GM23338 (cell line): ENCODE data around the gene ADAMTS18. TPM values are rescaled to one million over a fixed set of nuclear protein-coding genes. Genes with fewer than 3 reads are reported as not detected.

ENCODE experiments used
- ATAC-seq: fragments of 200-7000 bp; cut with Tn5 transposase; 3 replicates; pipeline ENCODE4 v1.9.1; 2020
- DNase-seq: peaks from one replicate; pipeline ENCODE4 v3.0.0-alpha.2; 2015; ENCODE audit warnings: low spot score
- H2AFZ ChIP-seq: fragments of 200-600 bp; sonication (generic); 2 replicates; pipeline ENCODE4 v1.8.0; 2016; ENCODE audit warnings: antibody characterized with exemption, mild to moderate bottlenecking, moderate library complexity
- H3F3A ChIP-seq: fragments of 200-600 bp; sonication (generic); replicated peaks from 2 replicates; pipeline ENCODE4 v1.8.0; 2017; ENCODE audit warnings: antibody characterized with exemption, mixed run types, low read depth
- H3K27ac ChIP-seq: fragments of 200-600 bp; sonication (generic); 2 replicates; pipeline ENCODE4 v1.6.1; 2016; ENCODE audit warnings: low read depth
- H3K27me3 ChIP-seq: fragments of 200-600 bp; sonication (generic); 2 replicates; pipeline ENCODE4 v1.8.0; 2016; ENCODE audit warnings: mild to moderate bottlenecking, mixed run types, moderate library complexity; ENCODE audit not compliant: insufficient read depth
- H3K36me3 ChIP-seq: fragments of 200-600 bp; sonication (generic); 2 replicates; pipeline ENCODE4 v1.8.0; 2016; ENCODE audit warnings: mild to moderate bottlenecking; ENCODE audit not compliant: insufficient read depth
- H3K4me1 ChIP-seq: fragments of 200-600 bp; sonication (generic); 2 replicates; pipeline ENCODE4 v1.8.0; 2016; ENCODE audit warnings: mild to moderate bottlenecking, moderate library complexity; ENCODE audit not compliant: insufficient read depth
- H3K4me2 ChIP-seq: fragments of 200-600 bp; sonication (generic); 2 replicates; pipeline ENCODE4 v1.7.1; 2017; ENCODE audit warnings: mixed run types
- H3K4me3 ChIP-seq: fragments of 200-600 bp; sonication (generic); 2 replicates; pipeline ENCODE4 v1.6.1; 2016; ENCODE audit warnings: mixed run types
- H3K79me2 ChIP-seq: fragments of 200-600 bp; sonication (generic); replicated peaks from 2 replicates; pipeline ENCODE4 v1.8.0; 2017; ENCODE audit warnings: mild to moderate bottlenecking; ENCODE audit not compliant: insufficient read depth
- H3K9me2 ChIP-seq: fragments of 200-600 bp; sonication (generic); 2 replicates; pipeline ENCODE4 v1.8.0; 2017; ENCODE audit not compliant: insufficient read depth
- H4K20me1 ChIP-seq: fragments of 200-600 bp; sonication (generic); replicated peaks from 2 replicates; pipeline ENCODE4 v1.8.0; 2017; ENCODE audit warnings: mild to moderate bottlenecking; ENCODE audit not compliant: insufficient read depth
- H3K27ac Mint-ChIP-seq: 2 replicates; pipeline ENCODE4 v1.8.0; 2020; ENCODE audit warnings: inconsistent platforms, mild to moderate bottlenecking, moderate library complexity, mixed read lengths
- H3K27me3 Mint-ChIP-seq: 3 replicates; pipeline ENCODE4 v1.8.0; 2022; ENCODE audit warnings: low read depth, mild to moderate bottlenecking, moderate library complexity, mixed read lengths, inconsistent platforms; ENCODE audit not compliant: insufficient read depth, poor library complexity
- H3K36me3 Mint-ChIP-seq: 3 replicates; pipeline ENCODE4 v1.8.0; 2021; ENCODE audit warnings: low read depth, mild to moderate bottlenecking, inconsistent platforms, moderate library complexity, mixed read lengths
- H3K4me1 Mint-ChIP-seq: 3 replicates; pipeline ENCODE4 v1.8.0; 2020; ENCODE audit warnings: mild to moderate bottlenecking, inconsistent platforms, mixed read lengths
- H3K4me3 Mint-ChIP-seq: 3 replicates; pipeline ENCODE4 v1.8.0; 2021; ENCODE audit warnings: moderate library complexity, mild to moderate bottlenecking, inconsistent platforms, mixed read lengths
- H3K9me3 Mint-ChIP-seq: 3 replicates; pipeline ENCODE4 v1.8.0; 2020; ENCODE audit warnings: moderate library complexity, mild to moderate bottlenecking, inconsistent platforms, mixed read lengths
- CREB1 ChIP-seq: fragments of 250-450 bp; sonication (Bioruptor Pico); IDR thresholded peaks from 2 replicates; pipeline ENCODE4 v1.5.0; 2020; ENCODE audit warnings: low read depth, mild to moderate bottlenecking, moderate library complexity
- EZH2 ChIP-seq: fragments of 200-600 bp; sonication (generic); IDR thresholded peaks from one replicate; pipeline ENCODE4 v1.8.0; 2017; ENCODE audit warnings: antibody characterized with exemption, mild to moderate bottlenecking, low read depth; ENCODE audit not compliant: unreplicated experiment
- EZH2phosphoT487 ChIP-seq: fragments of 200-600 bp; sonication (generic); IDR thresholded peaks from one replicate; pipeline ENCODE4 v1.8.1; 2018; ENCODE audit warnings: antibody characterized with exemption; ENCODE audit not compliant: unreplicated experiment
- JUNB ChIP-seq: IDR thresholded peaks from one replicate; pipeline ENCODE4 v1.6.1; 2016; ENCODE audit warnings: antibody characterized with exemption; ENCODE audit not compliant: unreplicated experiment
- NANOG ChIP-seq: IDR thresholded peaks from 2 replicates; pipeline ENCODE4 v1.6.1; 2016; ENCODE audit warnings: antibody characterized with exemption, borderline replicate concordance
- POLR2AphosphoS5 ChIP-seq: IDR thresholded peaks from 2 replicates; pipeline ENCODE4 v1.6.1; 2016; ENCODE audit warnings: antibody characterized with exemption, low read depth
- STAT1 ChIP-seq: IDR thresholded peaks from one replicate; pipeline ENCODE4 v1.6.1; 2016; ENCODE audit warnings: antibody characterized with exemption; ENCODE audit not compliant: unreplicated experiment
- ZNF114 ChIP-seq: fragments of 250-450 bp; sonication (Bioruptor Pico); IDR thresholded peaks from 2 replicates; pipeline ENCODE4 v1.5.0; 2020; ENCODE audit warnings: mild to moderate bottlenecking, moderate library complexity
- ZNF331 ChIP-seq: fragments of 250-450 bp; sonication (Bioruptor Pico); IDR thresholded peaks from 2 replicates; pipeline ENCODE4 v1.5.0; 2020; ENCODE audit warnings: low read depth, mild to moderate bottlenecking, moderate library complexity
- polyA plus RNA-seq: library from polyadenylated mRNA; unstranded; fragments of >200 nt; fragmentation: Nextera tagmentation; extraction: Ambion mirVana; gene quantifications from 2 replicates; pipeline ENCODE4 v1.2.1, GENCODE V29; 2016
- total RNA-seq: library from RNA; depleted of rRNA; stranded (reverse); fragments of >200 nt; shearing (Covaris generic); gene quantifications from 2 replicates; pipeline ENCODE4 v1.2.3, GENCODE V29; 2014
- TF ChIP-seq, protein P1 (sequence below): IDR thresholded peaks from one replicate; pipeline ENCODE4 v1.6.1; 2018; ENCODE audit warnings: antibody characterized with exemption; ENCODE audit not compliant: unreplicated experiment
- TF ChIP-seq, protein P2 (sequence below): IDR thresholded peaks from 2 replicates; pipeline ENCODE4 v1.6.1; 2016; ENCODE audit warnings: antibody characterized with exemption

ADAMTS18 gene
- total and polyA plus RNA-seq, 2 experiments from 2014 or later, result 0.15 to 0.90 TPM

DNA sequence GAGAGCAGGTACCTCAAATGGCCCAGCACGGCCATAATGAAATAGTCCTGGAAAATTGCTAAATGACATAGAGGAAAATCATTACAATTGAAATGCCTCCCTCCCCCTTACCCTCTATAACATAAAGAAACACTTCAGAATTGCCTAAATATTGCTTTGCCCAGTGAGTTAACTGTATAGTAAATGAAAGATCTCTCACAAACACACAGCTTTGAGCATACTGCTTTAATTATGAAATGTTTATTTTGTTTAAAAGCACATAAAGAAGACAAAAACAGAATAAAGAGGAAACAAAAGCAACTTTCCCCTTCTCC lies 9.3 kb upstream of the ADAMTS18 start:
- peaks cover 10% of the 10 kb centered on the region for H3K4me1 ChIP-seq
- H3F3A ChIP-seq, result no peaks in the 10 kb centered on the region
- H3K27ac Mint-ChIP-seq, result no peak overlapping the region
- H3K79me2 ChIP-seq, result no peaks in the 10 kb centered on the region
- no peaks in the 10 kb centered on the region for H3K9me3 Mint-ChIP-seq
- H3K27ac ChIP-seq, result no peak overlapping the region
- no peaks in the 10 kb centered on the region for H4K20me1 ChIP-seq
- no peaks in the 10 kb centered on the region for H3K27me3 ChIP-seq
- no peaks in the 10 kb centered on the region for H3K36me3 ChIP-seq
- no peak overlapping the region for H3K4me3 Mint-ChIP-seq
- no peak overlapping the region for H3K4me2 ChIP-seq
- no peak overlapping the region for H2AFZ ChIP-seq
- TF ChIP-seq EZH2phosphoT487, result no peak
- no peak for TF ChIP-seq NANOG
- no peak for TF ChIP-seq POLR2AphosphoS5
- no peak for TF ChIP-seq ZNF331 (CRISPR knock-in tag)
- no peak for TF ChIP-seq JUNB
- TF ChIP-seq, protein P1, sequence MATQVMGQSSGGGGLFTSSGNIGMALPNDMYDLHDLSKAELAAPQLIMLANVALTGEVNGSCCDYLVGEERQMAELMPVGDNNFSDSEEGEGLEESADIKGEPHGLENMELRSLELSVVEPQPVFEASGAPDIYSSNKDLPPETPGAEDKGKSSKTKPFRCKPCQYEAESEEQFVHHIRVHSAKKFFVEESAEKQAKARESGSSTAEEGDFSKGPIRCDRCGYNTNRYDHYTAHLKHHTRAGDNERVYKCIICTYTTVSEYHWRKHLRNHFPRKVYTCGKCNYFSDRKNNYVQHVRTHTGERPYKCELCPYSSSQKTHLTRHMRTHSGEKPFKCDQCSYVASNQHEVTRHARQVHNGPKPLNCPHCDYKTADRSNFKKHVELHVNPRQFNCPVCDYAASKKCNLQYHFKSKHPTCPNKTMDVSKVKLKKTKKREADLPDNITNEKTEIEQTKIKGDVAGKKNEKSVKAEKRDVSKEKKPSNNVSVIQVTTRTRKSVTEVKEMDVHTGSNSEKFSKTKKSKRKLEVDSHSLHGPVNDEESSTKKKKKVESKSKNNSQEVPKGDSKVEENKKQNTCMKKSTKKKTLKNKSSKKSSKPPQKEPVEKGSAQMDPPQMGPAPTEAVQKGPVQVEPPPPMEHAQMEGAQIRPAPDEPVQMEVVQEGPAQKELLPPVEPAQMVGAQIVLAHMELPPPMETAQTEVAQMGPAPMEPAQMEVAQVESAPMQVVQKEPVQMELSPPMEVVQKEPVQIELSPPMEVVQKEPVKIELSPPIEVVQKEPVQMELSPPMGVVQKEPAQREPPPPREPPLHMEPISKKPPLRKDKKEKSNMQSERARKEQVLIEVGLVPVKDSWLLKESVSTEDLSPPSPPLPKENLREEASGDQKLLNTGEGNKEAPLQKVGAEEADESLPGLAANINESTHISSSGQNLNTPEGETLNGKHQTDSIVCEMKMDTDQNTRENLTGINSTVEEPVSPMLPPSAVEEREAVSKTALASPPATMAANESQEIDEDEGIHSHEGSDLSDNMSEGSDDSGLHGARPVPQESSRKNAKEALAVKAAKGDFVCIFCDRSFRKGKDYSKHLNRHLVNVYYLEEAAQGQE, result no peak
- no peak for TF ChIP-seq EZH2
- TF ChIP-seq CREB1 (CRISPR knock-in tag), result no peak
- no peak overlapping the region for H3K4me3 ChIP-seq
- ATAC-seq, result no peak
- no peak for DNase-seq
- 0 out of 2 replicates have a peak, but pooled peaks cover under 1% of the 10 kb centered on the region for H3K9me2 ChIP-seq
- H3K4me1 Mint-ChIP-seq, result peaks cover 17% of the 10 kb centered on the region
- peaks cover 3% of the 10 kb centered on the region for H3K27me3 Mint-ChIP-seq
- H3K36me3 Mint-ChIP-seq, result no peaks in the 10 kb centered on the region

DNA sequence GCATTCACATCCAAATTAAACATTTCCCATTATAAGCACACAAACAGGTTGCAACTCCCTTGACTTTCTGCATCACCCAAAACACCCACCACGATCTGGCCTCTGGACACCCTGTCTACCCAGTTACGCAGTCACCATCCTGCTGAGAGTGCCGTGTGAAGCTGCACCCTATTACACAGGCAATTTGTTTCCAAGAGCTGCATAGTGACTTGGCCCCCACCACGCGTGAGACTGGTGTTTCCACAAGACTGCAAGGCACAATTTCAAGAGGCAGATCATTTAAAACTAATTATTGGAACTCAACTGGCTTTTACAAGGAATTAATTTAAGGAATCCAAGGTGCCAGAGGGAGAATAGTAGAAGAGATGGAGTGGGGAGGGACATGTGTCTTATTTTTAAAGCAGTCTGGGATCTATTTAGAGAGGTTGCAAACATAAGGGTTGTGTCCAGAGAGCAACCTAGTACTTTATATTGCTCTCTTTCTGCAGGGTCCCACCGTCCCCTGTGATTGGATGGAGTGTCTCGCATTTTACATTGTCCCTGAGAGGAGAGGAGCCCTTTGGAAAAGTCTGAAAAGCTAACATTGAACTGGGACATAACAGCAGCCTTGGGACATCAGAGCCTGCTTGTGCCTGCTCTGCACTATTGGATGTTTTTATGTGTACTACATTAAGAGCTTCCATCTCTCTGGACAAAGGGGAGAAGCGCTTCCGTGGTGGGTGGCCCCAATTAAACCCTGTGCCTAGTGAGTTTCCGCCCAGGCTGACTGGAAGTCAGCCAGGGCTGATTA lies 8.7 kb upstream of the ADAMTS18 start:
- Histone ChIP-seq H3K4me1 (peaks cover 16% of the 10 kb centered on the region), H4K20me1 (no peaks in the 10 kb centered on the region), H3K9me2 (no peaks in the 10 kb centered on the region), H3K79me2 (no peaks in the 10 kb centered on the region), H3K27ac (no peak overlapping the region), H3K4me2 (0 out of 2 replicates have a peak overlapping the region, but pooled peaks have one; percentile 26), H3K4me3 (no peak overlapping the region), H2AFZ (peak overlapping the region; percentile 20; the same call in 1 of the 2 replicates), H3K27me3 (no peaks in the 10 kb centered on the region), H3F3A (no peaks in the 10 kb centered on the region), H3K36me3 (no peaks in the 10 kb centered on the region)
- no peak for ATAC-seq
- H3K27ac Mint-ChIP-seq, result no peak overlapping the region
- TF ChIP-seq EZH2 (no peak), STAT1 (no peak), CREB1 (CRISPR knock-in tag) (no peak), JUNB (no peak), POLR2AphosphoS5 (no peak), ZNF114 (CRISPR knock-in tag) (no peak), ZNF331 (CRISPR knock-in tag) (no peak)
- TF ChIP-seq, protein P2, sequence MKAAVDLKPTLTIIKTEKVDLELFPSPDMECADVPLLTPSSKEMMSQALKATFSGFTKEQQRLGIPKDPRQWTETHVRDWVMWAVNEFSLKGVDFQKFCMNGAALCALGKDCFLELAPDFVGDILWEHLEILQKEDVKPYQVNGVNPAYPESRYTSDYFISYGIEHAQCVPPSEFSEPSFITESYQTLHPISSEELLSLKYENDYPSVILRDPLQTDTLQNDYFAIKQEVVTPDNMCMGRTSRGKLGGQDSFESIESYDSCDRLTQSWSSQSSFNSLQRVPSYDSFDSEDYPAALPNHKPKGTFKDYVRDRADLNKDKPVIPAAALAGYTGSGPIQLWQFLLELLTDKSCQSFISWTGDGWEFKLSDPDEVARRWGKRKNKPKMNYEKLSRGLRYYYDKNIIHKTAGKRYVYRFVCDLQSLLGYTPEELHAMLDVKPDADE, result no peak
- DNase-seq, result no peak
- no peak overlapping the region for H3K4me3 Mint-ChIP-seq
- H3K4me1 Mint-ChIP-seq, result peaks cover 21% of the 10 kb centered on the region
- no peaks in the 10 kb centered on the region for H3K9me3 Mint-ChIP-seq
- H3K27me3 Mint-ChIP-seq, result peaks cover 3% of the 10 kb centered on the region
- no peaks in the 10 kb centered on the region for H3K36me3 Mint-ChIP-seq
